ENCODE measurements around the gene TMEM100. TPM values are rescaled to one million over a fixed set of nuclear protein-coding genes. Genes with fewer than 3 reads are reported as not detected.

Gene TMEM100
- total and polyA plus RNA-seq, 2 experiments from 2014 or later: 0.10 to 0.73 TPM

GRCh38 chr17:55722016-55722736 lies 488 bp downstream of the TMEM100 start (continued):
- no peak for TF ChIP-seq STAT1 (IDR thresholded peaks at IDR 0.05; ENCODE audit: unreplicated experiment)
- TF ChIP-seq ETS1 (IDR thresholded peaks at IDR 0.05): no peak
- TF ChIP-seq CREB1 (CRISPR knock-in tag; IDR thresholded peaks at IDR 0.05; ENCODE audit: low read depth): no peak
- TF ChIP-seq ZNF462 (CRISPR knock-in tag; IDR thresholded peaks at IDR 0.05): no peak
- no peak for TF ChIP-seq JUNB (IDR thresholded peaks at IDR 0.05; ENCODE audit: unreplicated experiment)

- H3K27ac ChIP-seq (ENCODE audit: low read depth): no peak overlapping the region
- H3K4me1 Mint-ChIP-seq: peaks cover 30% of the 10 kb centered on the region
- H3K27ac Mint-ChIP-seq: no peak overlapping the region; the same call in 1 of the 2 replicates
These were observed 1.5 kb downstream of the TMEM100 start for GRCh38 chr17:55720919-55721836.

More at GRCh38 chr17:55720919-55721836, 1.5 kb downstream of the TMEM100 start:
- Histone ChIP-seq H3K27me3 (ENCODE audit: insufficient read depth) (no peaks in the 10 kb centered on the region), H3F3A (replicated peaks; ENCODE audit: low read depth) (no peaks in the 10 kb centered on the region), H3K4me1 (ENCODE audit: insufficient read depth) (peaks cover 25% of the 10 kb centered on the region), H4K20me1 (replicated peaks; ENCODE audit: insufficient read depth) (no peaks in the 10 kb centered on the region), H3K9me2 (ENCODE audit: insufficient read depth) (no peaks in the 10 kb centered on the region), H3K79me2 (replicated peaks; ENCODE audit: insufficient read depth) (no peaks in the 10 kb centered on the region), H3K4me2 (no peak overlapping the region), H3K4me3 (no peak overlapping the region), H2AFZ (no peak overlapping the region), H3K36me3 (ENCODE audit: insufficient read depth) (no peaks in the 10 kb centered on the region)
- Mint-ChIP-seq H3K27me3 (ENCODE audit: insufficient read depth, low read depth, poor library complexity) (peaks cover 3% of the 10 kb centered on the region), H3K9me3 (no peaks in the 10 kb centered on the region), H3K4me3 (no peak overlapping the region), H3K36me3 (ENCODE audit: low read depth) (no peaks in the 10 kb centered on the region)
- no peak for TF ChIP-seq JUNB (IDR thresholded peaks at IDR 0.05; ENCODE audit: unreplicated experiment)
- no peak for TF ChIP-seq REST (IDR thresholded peaks at IDR 0.05; ENCODE audit: unreplicated experiment)
- TF ChIP-seq STAT1 (IDR thresholded peaks at IDR 0.05; ENCODE audit: unreplicated experiment): no peak
- no peak for TF ChIP-seq EZH2 (IDR thresholded peaks at IDR 0.05; ENCODE audit: low read depth, unreplicated experiment)
- TF ChIP-seq POLR2AphosphoS5 (IDR thresholded peaks at IDR 0.05; ENCODE audit: low read depth): no peak
- DNase-seq (ENCODE audit: low spot score) (no peak), ATAC-seq (no peak)
